Stomach (tissue), 4 donors: Measurements from ENCODE around the gene NOLC1.

Source experiments
- EP300 ChIP-seq: sonication (generic); formaldehyde crosslinking; IDR thresholded peaks from one replicate; pipeline ENCODE4 v1.6.1; 2017; ENCODE audit warnings: antibody characterized with exemption
- POLR2A ChIP-seq, 4 donors: fragments of 450-650 bp; IDR thresholded peaks; one replicate each; pipeline ENCODE4 v1.6.1; 2016; ENCODE audit warnings: antibody characterized with exemption in 4 of 4, control low read depth in 2 of 4, mild to moderate bottlenecking in 1 of 4, moderate library complexity in 1 of 4
- POLR2AphosphoS5 ChIP-seq, 3 donors: sonication (generic); formaldehyde crosslinking; IDR thresholded peaks; one replicate each; pipeline ENCODE4 v1.6.1; 2016; ENCODE audit warnings: antibody characterized with exemption in 3 of 3
- TF ChIP-seq, protein P1 (sequence below), 7 experiments: fragments of 450-650 bp in 4 of 7; fragments of 200-600 bp in 3 of 7; sonication (generic) in 3 of 7; IDR thresholded peaks; one replicate each; pipeline ENCODE4 v1.5.1; 2016 to 2019; ENCODE audit warnings: antibody characterized with exemption in 7 of 7, control low read depth in 2 of 7, mild to moderate bottlenecking in 1 of 7

- TF ChIP-seq POLR2A (IDR thresholded peaks at IDR 0.05) (no peak), POLR2AphosphoS5 (IDR thresholded peaks at IDR 0.05) (no peak), EP300 (no peak)
- TF ChIP-seq, protein P1, sequence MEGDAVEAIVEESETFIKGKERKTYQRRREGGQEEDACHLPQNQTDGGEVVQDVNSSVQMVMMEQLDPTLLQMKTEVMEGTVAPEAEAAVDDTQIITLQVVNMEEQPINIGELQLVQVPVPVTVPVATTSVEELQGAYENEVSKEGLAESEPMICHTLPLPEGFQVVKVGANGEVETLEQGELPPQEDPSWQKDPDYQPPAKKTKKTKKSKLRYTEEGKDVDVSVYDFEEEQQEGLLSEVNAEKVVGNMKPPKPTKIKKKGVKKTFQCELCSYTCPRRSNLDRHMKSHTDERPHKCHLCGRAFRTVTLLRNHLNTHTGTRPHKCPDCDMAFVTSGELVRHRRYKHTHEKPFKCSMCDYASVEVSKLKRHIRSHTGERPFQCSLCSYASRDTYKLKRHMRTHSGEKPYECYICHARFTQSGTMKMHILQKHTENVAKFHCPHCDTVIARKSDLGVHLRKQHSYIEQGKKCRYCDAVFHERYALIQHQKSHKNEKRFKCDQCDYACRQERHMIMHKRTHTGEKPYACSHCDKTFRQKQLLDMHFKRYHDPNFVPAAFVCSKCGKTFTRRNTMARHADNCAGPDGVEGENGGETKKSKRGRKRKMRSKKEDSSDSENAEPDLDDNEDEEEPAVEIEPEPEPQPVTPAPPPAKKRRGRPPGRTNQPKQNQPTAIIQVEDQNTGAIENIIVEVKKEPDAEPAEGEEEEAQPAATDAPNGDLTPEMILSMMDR (IDR thresholded peaks at IDR 0.05): no peak
Observed at GRCh38 chr10:102109166-102110116, 42.7 kb upstream of the NOLC1 start.
